HG02588 (cell line): Measurements from ENCODE around the gene KRTAP1-3.
"Not testable (repeated sequence)": the region's sequence is repeated elsewhere in the genome, so short reads cannot be mapped to it uniquely, and the experiment has no call there.

ENCODE experiments used
- ATAC-seq: cut with Tn5 transposase; IDR thresholded peaks from one replicate; pipeline ENCODE4 v1.9.1; 2021; ENCODE audit warnings: mild to moderate bottlenecking, moderate library complexity; ENCODE audit not compliant: unreplicated experiment

The KRTAP1-3 gene

DNA sequence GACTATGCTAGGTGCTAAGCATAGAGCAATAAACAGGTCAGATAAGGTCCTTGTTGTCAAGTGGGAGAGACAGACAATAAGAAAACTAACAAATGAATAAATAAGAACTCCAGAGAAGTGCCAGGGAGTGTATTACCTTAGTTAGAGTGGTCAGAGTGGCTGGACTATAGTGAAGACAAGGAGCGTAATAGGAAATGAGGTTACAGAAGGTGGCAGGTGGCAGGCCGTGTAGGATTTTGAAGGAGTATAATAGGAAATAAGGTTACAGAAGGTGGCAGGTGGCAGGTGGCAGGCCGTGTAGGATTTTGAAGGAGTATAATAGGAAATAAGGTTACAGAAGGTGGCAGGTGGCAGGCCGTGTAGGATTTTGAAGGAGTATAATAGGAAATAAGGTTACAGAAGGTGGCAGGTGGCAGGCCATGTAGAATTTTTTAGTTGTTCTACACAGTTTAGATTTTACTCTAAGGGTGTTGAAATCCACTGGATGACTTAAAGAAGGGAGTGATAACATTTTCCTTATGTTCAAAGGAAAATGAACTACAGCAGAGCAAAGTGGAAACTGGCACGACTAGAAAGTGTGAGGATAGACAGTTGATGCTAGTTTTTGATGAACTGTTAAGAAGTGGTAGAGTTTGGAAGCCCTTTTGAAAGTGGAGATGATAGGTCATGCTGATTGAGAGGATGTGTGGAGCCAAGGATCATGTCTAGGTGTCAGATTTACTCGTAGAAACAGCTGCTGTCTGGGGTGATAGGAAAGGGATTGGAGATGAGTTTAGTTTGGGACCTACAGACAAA lies 22.2 kb downstream of the KRTAP1-3 start:
- no peak for ATAC-seq

DNA sequence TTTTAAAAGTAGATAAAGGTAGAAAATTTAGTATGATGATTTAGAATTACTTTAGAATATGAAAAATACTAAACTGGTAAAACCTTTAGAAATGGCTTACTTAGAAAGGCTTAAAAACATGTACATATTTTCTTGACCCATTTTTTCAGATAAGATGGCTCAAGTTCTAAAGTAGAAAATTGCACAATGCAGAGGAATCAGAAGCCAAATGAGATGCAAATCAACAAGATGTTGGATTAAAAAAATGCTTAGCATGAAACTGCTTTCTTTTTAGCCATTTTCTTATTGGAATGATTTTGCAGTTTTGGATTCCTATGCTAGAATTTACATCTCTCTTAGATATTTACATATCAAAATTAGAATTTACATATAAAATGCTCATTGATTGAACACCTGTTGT lies 24.2 kb downstream of the KRTAP1-3 start:
- no peak for ATAC-seq

DNA sequence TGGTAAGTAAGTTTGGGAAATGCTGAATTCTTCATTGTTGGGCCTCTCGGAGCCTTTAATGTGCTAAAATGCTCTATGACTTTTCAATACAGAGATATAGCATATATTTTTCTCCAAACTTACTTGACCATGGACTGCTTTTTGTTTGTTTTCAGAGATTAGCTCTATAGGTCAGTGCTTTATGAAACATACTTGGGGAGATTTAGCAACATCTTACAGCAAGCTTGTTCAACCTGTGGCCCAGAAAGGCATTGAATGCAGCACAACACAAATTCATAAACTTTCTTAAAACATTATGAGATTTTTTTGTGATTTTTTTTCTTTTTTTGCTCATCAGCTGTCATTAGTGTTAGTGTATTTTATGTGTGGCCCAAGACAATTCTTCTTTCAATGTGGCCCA lies 24.7 kb downstream of the KRTAP1-3 start:
- no peak for ATAC-seq

DNA sequence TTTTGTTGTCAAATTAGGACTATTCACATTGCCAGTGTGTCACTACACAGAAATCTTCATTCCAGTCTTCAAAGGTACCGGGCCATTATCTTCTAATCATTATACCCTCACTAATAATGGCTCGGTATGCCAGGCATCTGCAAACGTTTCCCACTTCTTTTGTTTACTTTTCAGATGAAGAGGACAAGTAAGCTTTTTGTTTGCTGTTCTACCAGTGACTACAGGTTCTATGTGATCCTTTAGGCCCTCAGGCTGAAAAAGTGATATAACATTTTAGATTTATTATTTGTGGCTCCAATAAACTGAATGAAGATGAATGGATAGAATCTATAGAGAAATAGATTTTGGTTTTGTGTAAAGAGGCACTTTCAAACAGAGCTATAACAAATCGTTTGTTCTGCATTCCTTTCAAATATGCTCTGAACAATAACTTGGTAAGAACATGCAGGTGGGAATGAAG lies 25.3 kb downstream of the KRTAP1-3 start:
- no peak for ATAC-seq

DNA sequence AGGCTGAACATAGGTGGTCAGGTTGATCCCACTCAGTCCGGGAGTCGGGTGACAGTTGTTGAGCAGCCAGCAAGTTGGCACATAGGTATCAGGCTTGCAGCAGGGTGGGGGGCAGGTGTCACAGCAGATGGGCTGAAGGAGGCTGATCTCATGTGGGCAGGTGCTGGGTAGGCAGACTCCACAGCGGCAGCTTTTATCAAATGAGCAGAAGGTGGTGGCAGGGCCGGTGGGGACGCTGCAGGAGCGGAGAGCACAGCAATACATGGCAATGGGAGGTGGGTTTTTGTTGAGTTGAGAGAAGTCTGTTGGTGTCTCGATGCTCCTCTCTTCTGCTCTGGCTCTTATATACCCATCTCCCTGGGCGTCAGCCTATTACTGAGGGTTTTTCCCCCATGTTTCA lies 25.9 kb downstream of the KRTAP1-3 start, which contains the start of gene KRTAP3-1:
Gene KRTAP3-1, minus strand, starts transcription at position 318 of the 400 bp plus-strand sequence. Its CDS starts 54 bp downstream, at position 264.
- no peak for ATAC-seq

DNA sequence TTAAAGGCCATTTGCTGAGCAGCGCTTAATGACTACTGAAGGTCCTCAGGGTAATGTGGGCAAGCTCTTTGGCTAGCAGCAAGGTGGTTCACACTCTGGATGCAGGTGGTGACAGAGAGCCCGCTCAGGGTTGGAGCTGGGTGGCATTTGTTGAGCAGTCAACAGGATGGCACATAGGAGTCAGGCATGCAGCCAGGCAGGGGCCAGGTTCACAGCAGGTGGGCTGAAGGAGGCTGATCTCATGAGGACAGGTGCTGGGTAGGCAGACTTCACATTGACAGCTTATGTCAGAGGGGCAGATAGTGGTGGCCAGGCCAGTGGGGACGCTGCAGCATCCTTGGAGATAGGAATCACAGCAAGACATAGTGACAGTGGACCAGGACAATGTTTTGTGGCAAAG lies 30.3 kb downstream of the KRTAP1-3 start:
- ATAC-seq, result no peak

DNA sequence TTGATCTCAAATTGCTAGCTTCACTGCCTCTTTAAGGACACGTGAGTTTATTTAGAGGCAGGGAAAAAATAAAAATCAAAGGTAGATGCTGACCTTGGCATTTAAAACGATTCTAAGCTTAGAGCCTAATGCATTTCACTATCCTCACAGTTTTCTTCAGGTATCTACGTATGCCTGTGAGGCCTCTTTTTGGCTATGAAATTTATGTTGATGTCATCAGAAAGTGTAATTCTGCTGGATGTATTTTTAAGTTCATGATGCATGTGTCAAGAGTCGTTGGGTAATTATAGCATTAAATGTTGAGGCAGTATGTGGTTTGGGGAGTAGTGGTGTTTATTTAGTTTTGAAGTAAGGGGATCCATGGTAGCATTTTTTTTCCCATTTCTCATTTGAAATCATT lies 30.7 kb downstream of the KRTAP1-3 start:
- no peak for ATAC-seq

DNA sequence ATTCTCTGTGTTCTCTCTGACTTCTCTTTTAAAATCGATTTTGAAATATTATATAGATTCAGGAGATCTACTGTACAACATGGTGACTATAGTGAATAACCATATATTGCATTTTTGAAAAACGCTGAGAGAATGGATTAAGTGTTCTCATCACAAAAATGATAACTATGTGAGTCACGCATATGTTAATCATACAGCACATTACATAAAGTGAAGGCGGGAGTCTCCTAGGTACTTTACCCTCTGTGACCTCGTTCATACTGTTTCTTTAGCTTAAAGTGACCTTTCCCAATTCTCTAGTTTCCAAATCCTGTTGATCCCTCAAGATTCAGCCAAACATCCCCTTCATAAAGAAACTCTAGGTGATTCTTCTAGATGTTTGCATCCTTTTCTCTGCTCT lies 31.9 kb downstream of the KRTAP1-3 start:
- ATAC-seq, result no peak

DNA sequence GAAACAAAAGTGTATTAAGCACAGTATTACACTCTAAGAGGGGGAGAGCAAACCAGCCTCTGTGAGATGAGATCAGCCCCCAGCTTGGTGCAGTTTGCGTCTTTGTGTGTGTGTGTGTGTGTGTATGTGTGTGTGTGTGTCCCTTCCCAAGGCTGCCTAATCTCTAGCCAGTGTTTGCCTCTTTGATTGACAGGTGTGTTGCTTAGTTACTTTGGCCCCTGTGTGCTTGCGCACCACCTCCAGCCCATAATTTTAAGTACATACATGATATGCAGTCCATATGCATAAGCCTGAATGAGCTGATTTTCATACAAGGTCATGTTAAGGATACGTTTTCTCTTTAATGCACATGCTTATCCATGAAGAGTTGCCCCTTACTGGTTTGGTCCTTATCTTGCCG lies 32.9 kb downstream of the KRTAP1-3 start:
- no peak for ATAC-seq

DNA sequence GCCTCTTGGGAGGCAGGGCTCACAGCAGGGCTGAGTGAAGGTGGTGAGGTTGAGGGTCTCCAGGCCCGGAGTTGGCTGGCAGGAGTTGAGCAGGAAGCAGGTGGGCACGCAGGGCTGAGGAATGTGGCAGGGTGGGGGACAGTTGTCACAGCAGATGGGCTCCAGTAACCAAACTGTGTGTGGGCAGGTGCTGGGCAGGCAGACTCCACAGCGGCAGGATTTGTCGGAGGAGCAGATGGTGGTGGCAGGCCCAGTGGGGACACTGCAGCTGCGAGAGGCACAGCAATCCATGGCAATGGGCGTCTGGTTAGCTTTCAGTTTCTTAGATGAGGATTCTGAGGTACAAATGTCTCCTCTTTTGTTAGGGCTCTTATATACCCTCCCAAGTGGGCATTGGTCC lies 35.1 kb downstream of the KRTAP1-3 start, which contains the start of gene KRTAP3-2:
Gene KRTAP3-2, minus strand, starts transcription at position 344 of the 400 bp plus-strand sequence. Its CDS starts 53 bp downstream, at position 291.
- not testable (repeated sequence) for ATAC-seq

DNA sequence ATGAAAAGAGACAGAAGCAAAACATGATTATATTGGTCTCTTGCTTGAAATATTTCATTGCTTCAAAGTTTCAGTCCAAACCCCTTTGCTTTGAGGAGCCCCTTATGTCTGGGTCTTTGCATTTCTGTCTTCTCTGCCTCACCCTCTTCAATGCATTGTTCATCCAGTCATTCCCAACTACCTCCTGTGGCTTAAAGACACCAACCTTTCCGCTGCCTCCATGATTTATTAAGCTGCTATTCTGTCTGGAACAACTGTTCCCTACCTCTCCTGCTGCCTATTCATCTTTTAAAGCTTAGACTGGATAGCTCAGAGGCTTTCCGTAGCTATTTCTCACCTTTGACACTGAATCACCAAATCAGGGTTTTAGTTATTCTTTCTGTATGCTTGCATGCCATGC lies 37.3 kb downstream of the KRTAP1-3 start:
- ATAC-seq, result no peak

DNA sequence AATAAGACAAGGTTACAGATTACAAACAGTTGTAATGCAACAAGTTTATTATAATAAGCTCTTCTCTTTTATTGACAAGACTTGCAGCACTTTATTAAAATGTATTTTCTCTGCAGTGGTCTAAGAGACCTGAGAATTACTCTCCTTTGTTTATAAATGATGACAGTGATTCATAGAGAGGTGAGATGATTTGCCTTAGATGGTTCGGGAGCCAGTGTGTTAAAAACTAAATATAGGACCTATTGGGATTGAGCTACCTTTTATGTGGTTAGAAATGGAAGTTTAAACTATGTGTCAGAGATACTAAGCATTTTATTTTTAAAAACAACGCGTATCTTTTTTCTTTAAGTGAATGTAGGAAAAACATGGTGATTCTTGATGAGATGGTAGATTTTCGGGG lies 37.8 kb downstream of the KRTAP1-3 start:
- ATAC-seq, result no peak

DNA sequence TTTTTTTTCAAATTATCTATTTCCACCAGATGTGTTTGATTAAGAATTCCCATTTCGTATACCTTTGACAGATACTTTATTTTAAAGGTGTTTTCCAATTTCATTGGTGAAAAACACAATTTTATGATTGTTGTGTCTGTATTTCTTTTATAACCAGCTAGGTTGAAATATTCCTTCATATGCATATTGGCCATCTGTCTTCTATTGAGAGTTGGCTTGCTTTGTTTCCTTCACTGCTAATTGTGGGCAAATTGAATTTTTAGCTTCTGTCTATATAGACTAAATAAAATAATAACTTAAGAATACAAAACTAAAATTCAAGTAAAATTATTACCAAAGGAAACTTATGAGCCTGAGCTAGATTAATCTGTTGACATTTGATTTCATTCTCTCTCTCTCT lies 39.6 kb downstream of the KRTAP1-3 start:
- no peak for ATAC-seq

DNA sequence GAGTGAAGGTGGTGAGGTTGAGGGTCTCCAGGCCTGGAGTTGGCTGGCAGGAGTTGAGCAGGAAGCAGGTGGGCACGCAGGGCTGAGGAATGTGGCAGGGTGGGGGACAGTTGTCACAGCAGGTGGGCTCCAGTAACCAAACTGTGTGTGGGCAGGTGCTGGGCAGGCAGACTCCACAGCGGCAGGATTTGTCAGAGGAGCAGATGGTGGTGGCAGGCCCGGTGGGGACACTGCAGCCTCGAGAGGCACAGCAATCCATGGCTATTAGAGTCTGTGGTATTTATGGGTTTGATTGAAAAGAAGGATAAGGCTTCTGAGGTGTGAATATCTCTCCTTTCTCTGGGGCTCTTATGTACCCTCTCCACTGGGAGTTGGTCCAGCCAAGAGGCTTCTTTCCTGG lies 40.8 kb downstream of the KRTAP1-3 start, which contains the start of gene KRTAP3-3:
Gene KRTAP3-3, minus strand, starts transcription at position 326 of the 400 bp plus-strand sequence. Its CDS starts 67 bp downstream, at position 259.
- ATAC-seq, result no peak

DNA sequence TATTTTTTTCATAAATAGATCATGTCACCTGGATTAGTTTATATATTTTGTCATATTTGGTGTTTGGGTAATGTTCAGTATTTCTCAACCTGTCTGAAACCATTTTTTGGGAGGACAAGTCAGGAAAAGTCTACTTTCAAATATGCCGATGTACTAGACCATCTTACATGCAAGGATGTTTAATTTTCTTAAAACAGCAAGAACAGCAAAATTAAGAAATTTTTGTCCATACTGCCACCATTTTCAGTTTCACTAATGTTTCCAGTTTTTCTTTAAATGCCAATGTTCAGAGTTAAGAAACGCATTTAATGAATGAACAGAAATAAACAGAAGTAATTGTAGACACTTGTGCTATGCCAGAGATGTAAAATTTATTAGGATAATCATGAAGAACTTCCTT lies 41.6 kb downstream of the KRTAP1-3 start:
- no peak for ATAC-seq

DNA sequence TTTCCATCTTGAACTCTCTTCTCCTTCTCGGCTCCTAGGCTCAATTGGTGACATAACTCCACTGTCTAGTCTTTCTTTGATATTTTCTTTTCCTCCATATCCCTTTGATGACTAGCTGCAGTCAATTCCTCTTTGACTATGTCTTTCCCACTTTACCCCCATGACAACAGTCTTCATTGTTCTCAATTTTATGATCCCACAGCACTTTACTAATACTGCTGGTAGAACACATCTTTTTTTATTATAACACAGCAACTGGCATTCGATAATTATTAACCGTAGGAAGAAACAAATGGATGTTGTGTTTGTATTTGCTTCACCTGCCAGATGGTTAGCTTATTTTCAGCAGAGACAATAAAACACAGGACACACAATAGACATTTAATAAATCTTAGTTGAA lies 42.0 kb downstream of the KRTAP1-3 start:
- no peak for ATAC-seq

DNA sequence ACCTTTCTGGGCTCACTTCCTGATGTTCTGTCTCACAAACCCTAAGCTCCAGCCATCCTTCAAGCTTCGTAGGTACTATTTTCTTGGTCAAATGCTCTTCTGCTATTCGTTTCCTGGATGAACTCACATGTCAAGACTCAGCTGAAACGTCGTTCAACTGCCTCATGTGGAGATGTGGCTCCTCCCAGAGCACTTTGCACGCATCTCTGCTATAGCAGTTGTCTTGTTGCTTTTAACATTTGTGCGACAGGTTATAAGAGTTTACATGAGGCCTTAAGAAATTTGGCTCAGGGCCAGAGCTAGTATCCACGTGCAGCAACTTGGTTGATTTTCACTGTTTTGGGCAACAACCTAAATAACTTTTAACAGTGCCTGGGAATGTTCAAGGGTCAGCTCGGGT lies 47.8 kb downstream of the KRTAP1-3 start:
- no peak for ATAC-seq

DNA sequence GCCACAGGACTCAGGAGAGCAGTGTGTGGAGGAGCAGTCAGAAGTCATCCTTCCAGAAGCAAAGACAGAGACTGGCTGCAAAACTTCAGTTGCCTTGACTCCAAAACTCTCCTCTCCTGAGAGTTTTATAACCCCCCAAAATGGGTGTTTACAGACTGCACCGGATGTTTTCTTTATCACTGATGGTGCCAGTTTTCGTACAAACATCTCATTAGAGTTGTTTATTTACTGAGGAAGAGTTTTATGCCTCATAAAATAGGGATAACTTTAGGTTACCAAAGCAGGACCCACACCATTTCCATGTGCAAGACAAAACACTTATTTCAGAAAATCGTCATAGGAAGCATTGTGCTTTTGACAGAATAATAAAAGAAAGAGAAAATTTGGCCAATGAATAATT lies 50.4 kb downstream of the KRTAP1-3 start, which contains the start of gene KRT40:
Gene KRT40, minus strand, starts transcription at position 101 of the 400 bp plus-strand sequence. Its CDS starts 53 bp downstream, at position 48.
- ATAC-seq, result no peak
